ENCODE data around the gene MRPL3. TPM values are rescaled to one million over a fixed set of nuclear protein-coding genes. Genes with fewer than 3 reads are reported as not detected.

Gene MRPL3
- total RNA-seq, 1 experiment from 2014 or later = 162 TPM

DNA sequence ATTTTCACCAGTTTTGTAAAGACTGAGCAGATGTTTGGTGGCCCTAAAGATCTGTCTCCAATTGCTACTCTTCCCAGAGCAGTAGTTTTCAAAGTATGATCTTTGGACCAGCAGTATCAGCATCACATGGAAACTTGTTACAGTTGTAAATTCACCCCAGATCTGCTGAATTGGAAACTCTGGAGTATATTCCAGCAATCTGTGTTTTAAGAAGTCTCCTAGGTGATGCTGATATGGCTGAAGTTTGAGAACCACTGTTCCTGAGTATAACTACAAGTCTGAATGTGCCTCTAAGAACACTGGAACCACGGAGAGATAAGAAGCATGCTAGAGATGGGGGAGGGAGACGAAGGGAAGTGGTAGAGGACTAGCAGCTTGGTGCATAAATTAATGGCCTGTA is 75.5 kb downstream of the MRPL3 start (continued):
- TF ChIP-seq CREM (CRISPR knock-in tag; IDR thresholded peaks at IDR 0.05) = no peak

DNA sequence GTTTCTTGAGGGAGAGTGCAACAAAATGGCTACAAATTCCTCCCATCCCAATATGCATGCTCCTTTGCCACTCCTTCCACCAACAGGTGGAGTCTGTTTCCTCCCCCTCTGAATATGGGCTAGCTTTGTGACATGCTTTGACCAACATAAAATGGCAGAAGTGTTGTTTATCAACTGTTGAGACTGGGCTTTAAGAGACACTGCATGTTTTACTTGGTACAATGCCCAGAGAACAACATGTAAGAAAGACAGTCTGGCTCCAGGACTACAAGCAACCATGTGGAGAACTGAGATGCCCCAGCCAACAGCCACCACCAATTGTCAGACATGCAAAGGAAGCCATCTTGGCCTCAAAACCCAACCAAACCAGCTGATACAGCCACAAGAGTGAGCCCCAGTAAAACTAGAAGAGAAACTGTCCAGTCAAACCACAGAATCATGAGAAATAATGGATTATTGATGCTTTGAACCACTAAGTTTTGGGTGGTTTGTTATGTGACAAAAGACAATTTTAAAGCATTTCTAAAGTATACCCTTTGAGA is 80.7 kb downstream of the MRPL3 start:
- DNase-seq (ENCODE audit: low spot score) (no peak), ATAC-seq (no peak)
- no peak for TF ChIP-seq ATF2 (CRISPR knock-in tag; IDR thresholded peaks at IDR 0.05; ENCODE audit: borderline replicate concordance, low read depth)
- no peak for TF ChIP-seq HMGA2 (CRISPR knock-in tag; IDR thresholded peaks at IDR 0.05)
- no peak for TF ChIP-seq OVOL2 (CRISPR knock-in tag; IDR thresholded peaks at IDR 0.05; ENCODE audit: borderline replicate concordance)
- no peak for TF ChIP-seq IRF2 (CRISPR knock-in tag; IDR thresholded peaks at IDR 0.05; ENCODE audit: borderline replicate concordance, low read depth)
- TF ChIP-seq NFYB (CRISPR knock-in tag; conservative IDR thresholded peaks at IDR 0.05; ENCODE audit: low read depth) = no peak
- no peak for TF ChIP-seq ZNF396 (CRISPR knock-in tag; IDR thresholded peaks at IDR 0.05; ENCODE audit: borderline replicate concordance)
- TF ChIP-seq MYBL2 (CRISPR knock-in tag; IDR thresholded peaks at IDR 0.05) = no peak
- TF ChIP-seq, protein P1, sequence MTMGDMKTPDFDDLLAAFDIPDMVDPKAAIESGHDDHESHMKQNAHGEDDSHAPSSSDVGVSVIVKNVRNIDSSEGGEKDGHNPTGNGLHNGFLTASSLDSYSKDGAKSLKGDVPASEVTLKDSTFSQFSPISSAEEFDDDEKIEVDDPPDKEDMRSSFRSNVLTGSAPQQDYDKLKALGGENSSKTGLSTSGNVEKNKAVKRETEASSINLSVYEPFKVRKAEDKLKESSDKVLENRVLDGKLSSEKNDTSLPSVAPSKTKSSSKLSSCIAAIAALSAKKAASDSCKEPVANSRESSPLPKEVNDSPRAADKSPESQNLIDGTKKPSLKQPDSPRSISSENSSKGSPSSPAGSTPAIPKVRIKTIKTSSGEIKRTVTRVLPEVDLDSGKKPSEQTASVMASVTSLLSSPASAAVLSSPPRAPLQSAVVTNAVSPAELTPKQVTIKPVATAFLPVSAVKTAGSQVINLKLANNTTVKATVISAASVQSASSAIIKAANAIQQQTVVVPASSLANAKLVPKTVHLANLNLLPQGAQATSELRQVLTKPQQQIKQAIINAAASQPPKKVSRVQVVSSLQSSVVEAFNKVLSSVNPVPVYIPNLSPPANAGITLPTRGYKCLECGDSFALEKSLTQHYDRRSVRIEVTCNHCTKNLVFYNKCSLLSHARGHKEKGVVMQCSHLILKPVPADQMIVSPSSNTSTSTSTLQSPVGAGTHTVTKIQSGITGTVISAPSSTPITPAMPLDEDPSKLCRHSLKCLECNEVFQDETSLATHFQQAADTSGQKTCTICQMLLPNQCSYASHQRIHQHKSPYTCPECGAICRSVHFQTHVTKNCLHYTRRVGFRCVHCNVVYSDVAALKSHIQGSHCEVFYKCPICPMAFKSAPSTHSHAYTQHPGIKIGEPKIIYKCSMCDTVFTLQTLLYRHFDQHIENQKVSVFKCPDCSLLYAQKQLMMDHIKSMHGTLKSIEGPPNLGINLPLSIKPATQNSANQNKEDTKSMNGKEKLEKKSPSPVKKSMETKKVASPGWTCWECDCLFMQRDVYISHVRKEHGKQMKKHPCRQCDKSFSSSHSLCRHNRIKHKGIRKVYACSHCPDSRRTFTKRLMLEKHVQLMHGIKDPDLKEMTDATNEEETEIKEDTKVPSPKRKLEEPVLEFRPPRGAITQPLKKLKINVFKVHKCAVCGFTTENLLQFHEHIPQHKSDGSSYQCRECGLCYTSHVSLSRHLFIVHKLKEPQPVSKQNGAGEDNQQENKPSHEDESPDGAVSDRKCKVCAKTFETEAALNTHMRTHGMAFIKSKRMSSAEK (CRISPR knock-in tag; IDR thresholded peaks at IDR 0.05; ENCODE audit: borderline replicate concordance) = no peak
- no peak for TF ChIP-seq GABPB1 (CRISPR knock-in tag; IDR thresholded peaks at IDR 0.05)
- no peaks in the 10 kb centered on the region for H3K36me3 Mint-ChIP-seq
- H3K27me3 Mint-ChIP-seq (ENCODE audit: low read depth) = no peaks in the 10 kb centered on the region; the same call in none of the 2 replicates
- peaks cover 1% of the 10 kb centered on the region for H3K4me1 Mint-ChIP-seq
- CTCF ChIA-PET = no interaction called here
- POLR2A ChIA-PET = no interaction called here
- H3K27ac Mint-ChIP-seq = no peak overlapping the region
- H3K9me3 Mint-ChIP-seq = peaks cover 19% of the 10 kb centered on the region
- H3K4me3 Mint-ChIP-seq = no peak overlapping the region

DNA sequence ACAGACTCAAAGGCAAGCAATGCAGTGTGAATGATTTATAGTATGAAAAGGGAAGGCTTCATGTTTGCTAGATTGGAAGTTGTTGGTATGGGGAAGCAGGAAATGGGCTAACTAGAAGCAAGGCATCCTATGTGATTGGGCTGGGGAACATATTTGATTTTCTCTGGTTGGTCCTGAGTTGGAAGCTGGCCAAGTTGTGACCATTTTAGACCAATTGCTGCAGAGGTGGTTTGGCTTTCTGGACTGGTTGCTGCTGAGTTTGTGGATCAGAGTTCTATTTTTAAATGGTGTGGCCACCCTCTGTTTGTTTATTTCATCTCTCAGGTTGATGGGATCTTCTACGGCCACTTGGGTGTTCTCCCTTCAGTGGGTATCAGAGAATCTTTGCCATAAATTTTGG is 81.5 kb downstream of the MRPL3 start:
- Mint-ChIP-seq H3K9me3 (peaks cover 24% of the 10 kb centered on the region), H3K4me1 (no peaks in the 10 kb centered on the region; the same call in 1 of the 2 replicates), H3K27me3 (ENCODE audit: low read depth) (no peaks in the 10 kb centered on the region; the same call in none of the 2 replicates), H3K4me3 (no peak overlapping the region), H3K27ac (no peak overlapping the region), H3K36me3 (no peaks in the 10 kb centered on the region)
- ChIA-PET CTCF (no interaction called here), POLR2A (no interaction called here)
- TF ChIP-seq NR3C1 (CRISPR knock-in tag; conservative IDR thresholded peaks at IDR 0.05; ENCODE audit: low read depth) (no peak), ZNF263 (CRISPR knock-in tag; IDR thresholded peaks at IDR 0.05; ENCODE audit: low read depth) (no peak), ESRRA (CRISPR knock-in tag; IDR thresholded peaks at IDR 0.05; ENCODE audit: borderline replicate concordance) (no peak), ZNF416 (CRISPR knock-in tag; IDR thresholded peaks at IDR 0.05) (no peak), ERG (CRISPR knock-in tag; IDR thresholded peaks at IDR 0.05) (no peak), ZNF317 (CRISPR knock-in tag; IDR thresholded peaks at IDR 0.05; ENCODE audit: borderline replicate concordance, low read depth) (no peak), GTF2I (CRISPR knock-in tag; conservative IDR thresholded peaks at IDR 0.05) (no peak), ELF4 (CRISPR knock-in tag; IDR thresholded peaks at IDR 0.05; ENCODE audit: low read depth) (no peak), GABPB1 (CRISPR knock-in tag; IDR thresholded peaks at IDR 0.05) (no peak)
- TF ChIP-seq, protein P2, sequence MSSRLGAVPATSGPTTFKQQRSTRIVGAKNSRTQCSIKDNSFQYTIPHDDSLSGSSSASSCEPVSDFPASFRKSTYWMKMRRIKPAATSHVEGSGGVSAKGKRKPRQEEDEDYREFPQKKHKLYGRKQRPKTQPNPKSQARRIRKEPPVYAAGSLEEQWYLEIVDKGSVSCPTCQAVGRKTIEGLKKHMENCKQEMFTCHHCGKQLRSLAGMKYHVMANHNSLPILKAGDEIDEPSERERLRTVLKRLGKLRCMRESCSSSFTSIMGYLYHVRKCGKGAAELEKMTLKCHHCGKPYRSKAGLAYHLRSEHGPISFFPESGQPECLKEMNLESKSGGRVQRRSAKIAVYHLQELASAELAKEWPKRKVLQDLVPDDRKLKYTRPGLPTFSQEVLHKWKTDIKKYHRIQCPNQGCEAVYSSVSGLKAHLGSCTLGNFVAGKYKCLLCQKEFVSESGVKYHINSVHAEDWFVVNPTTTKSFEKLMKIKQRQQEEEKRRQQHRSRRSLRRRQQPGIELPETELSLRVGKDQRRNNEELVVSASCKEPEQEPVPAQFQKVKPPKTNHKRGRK (CRISPR knock-in tag; IDR thresholded peaks at IDR 0.05; ENCODE audit: borderline replicate concordance) = no peak
- TF ChIP-seq, protein P3, sequence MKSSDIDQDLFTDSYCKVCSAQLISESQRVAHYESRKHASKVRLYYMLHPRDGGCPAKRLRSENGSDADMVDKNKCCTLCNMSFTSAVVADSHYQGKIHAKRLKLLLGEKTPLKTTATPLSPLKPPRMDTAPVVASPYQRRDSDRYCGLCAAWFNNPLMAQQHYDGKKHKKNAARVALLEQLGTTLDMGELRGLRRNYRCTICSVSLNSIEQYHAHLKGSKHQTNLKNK (CRISPR knock-in tag; IDR thresholded peaks at IDR 0.05) = no peak
- TF ChIP-seq, protein P4, sequence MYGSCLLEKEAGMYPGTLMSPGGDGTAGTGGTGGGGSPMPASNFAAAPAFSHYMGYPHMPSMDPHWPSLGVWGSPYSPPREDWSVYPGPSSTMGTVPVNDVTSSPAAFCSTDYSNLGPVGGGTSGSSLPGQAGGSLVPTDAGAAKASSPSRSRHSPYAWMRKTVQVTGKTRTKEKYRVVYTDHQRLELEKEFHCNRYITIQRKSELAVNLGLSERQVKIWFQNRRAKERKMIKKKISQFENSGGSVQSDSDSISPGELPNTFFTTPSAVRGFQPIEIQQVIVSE (CRISPR knock-in tag; IDR thresholded peaks at IDR 0.05; ENCODE audit: borderline replicate concordance) = no peak
- ATAC-seq (no peak), DNase-seq (ENCODE audit: low spot score) (no peak)

Data from WTC11 (cell line).